SK-N-SH (cell line): ENCODE data around the gene CPEB1. TPM values are rescaled to one million over a fixed set of nuclear protein-coding genes. Genes with fewer than 3 reads are reported as not detected.

Source experiments
- CTCF ChIA-PET: fragments of 300-600, 350-600 bp; formaldehyde crosslinking; extraction: SDS; loops from one replicate; lab custom pipeline; 2021; lab: Yijun Ruan, JAX
- POLR2A ChIA-PET: fragments of 350-600 bp; sonication (Branson Sonifier 250); formaldehyde crosslinking; extraction: SDS; loops from one replicate; lab custom pipeline; 2020; ENCODE audit warnings: antibody characterized with exemption, inconsistent platforms; lab: Yijun Ruan, JAX
- DNase-seq: peaks from one replicate; pipeline ENCODE4 v3.0.0; 2012
- H2AFZ ChIP-seq: fragments of 200-600 bp; sonication (generic); 2 replicates; pipeline ENCODE4 v1.8.1; 2016; ENCODE audit warnings: antibody characterized with exemption, mild to moderate bottlenecking, low read depth
- H3F3A ChIP-seq: fragments of 200-600 bp; sonication (generic); replicated peaks from 2 replicates; pipeline ENCODE3; 2016; ENCODE audit warnings: antibody characterized with exemption, mild to moderate bottlenecking; ENCODE audit not compliant: insufficient read depth
- H3K27ac ChIP-seq, 2 experiments: fragments of 200-500 bp in 1 of 2; fragments of 200-600 bp in 1 of 2; sonication (Bioruptor generic) in 1 of 2; sonication (generic), shearing (Covaris generic) in 1 of 2; 2 replicates each; pipeline versions ENCODE4 v1.5.1 to v1.6.1; 2014 to 2016; ENCODE audit warnings: low read depth in 2 of 2, inconsistent platforms in 1 of 2, low read length in 1 of 2, mild to moderate bottlenecking in 1 of 2, mixed read lengths in 1 of 2
- H3K27me3 ChIP-seq: fragments of 200-600 bp; sonication (generic), shearing (Covaris generic); 2 replicates; pipeline ENCODE4 v1.6.1; 2016; ENCODE audit warnings: mixed run types; ENCODE audit not compliant: insufficient read depth
- H3K36me3 ChIP-seq, 2 experiments: fragments of 200-500 bp in 1 of 2; fragments of 200-600 bp in 1 of 2; sonication (Bioruptor generic) in 1 of 2; sonication (generic) in 1 of 2; replicated peaks in 1 of 2; 2 replicates each; pipeline versions ENCODE3 to v1.5.1; 2014 to 2016; ENCODE audit warnings: low read length in 1 of 2, mild to moderate bottlenecking in 1 of 2; ENCODE audit not compliant: insufficient read depth in 2 of 2, control insufficient read depth in 1 of 2
- H3K4me1 ChIP-seq, 2 experiments: fragments of 200-500 bp in 1 of 2; fragments of 200-600 bp in 1 of 2; sonication (Bioruptor generic) in 1 of 2; sonication (generic), shearing (Covaris generic) in 1 of 2; 2 replicates each; pipeline versions ENCODE4 v1.5.1 to v1.6.1; 2014 to 2016; ENCODE audit warnings: low read depth in 1 of 2, low read length in 1 of 2, mixed run types in 1 of 2; ENCODE audit not compliant: insufficient read depth in 2 of 2, control insufficient read depth in 1 of 2
- H3K4me2 ChIP-seq: fragments of 200-600 bp; sonication (generic), shearing (Covaris generic); 2 replicates; pipeline ENCODE4 v1.6.1; 2017; ENCODE audit warnings: mixed run types
- H3K4me3 ChIP-seq, 2 experiments: fragments of 200-500 bp in 1 of 2; fragments of 200-600 bp in 1 of 2; sonication (Bioruptor generic) in 1 of 2; sonication (generic), shearing (Covaris generic) in 1 of 2; 2 replicates each; pipeline versions ENCODE4 v1.5.1 to v1.8.1; 2014 to 2016; ENCODE audit warnings: low read depth in 2 of 2, inconsistent platforms in 1 of 2, low read length in 1 of 2, mild to moderate bottlenecking in 1 of 2, mixed read lengths in 1 of 2, moderate library complexity in 1 of 2
- H3K79me2 ChIP-seq: fragments of 200-600 bp; sonication (generic); 2 replicates; pipeline ENCODE4 v1.8.1; 2017; ENCODE audit warnings: mild to moderate bottlenecking; ENCODE audit not compliant: insufficient read depth
- H3K9ac ChIP-seq: fragments of 200-600 bp; sonication (generic); 2 replicates; pipeline ENCODE4 v1.6.1; 2017; ENCODE audit warnings: mixed run types
- H3K9me2 ChIP-seq: fragments of 200-600 bp; sonication (generic); 2 replicates; pipeline ENCODE4 v1.6.1; 2017; ENCODE audit warnings: mixed run types
- H3K9me3 ChIP-seq: fragments of 200-600 bp; sonication (generic); 2 replicates; pipeline ENCODE4 v1.6.1; 2017; ENCODE audit warnings: mixed run types, mild to moderate bottlenecking, moderate library complexity
- H4K20me1 ChIP-seq: fragments of 200-600 bp; sonication (generic); 2 replicates; pipeline ENCODE4 v1.6.1; 2017; ENCODE audit warnings: mild to moderate bottlenecking, mixed run types; ENCODE audit not compliant: insufficient read depth
- CHD2 ChIP-seq: fragments of 150-350 bp; IDR thresholded peaks from 2 replicates; pipeline ENCODE4 v1.6.1; 2018; ENCODE audit warnings: low read length; ENCODE audit not compliant: partially characterized antibody
- EP300 ChIP-seq, 2 experiments: IDR thresholded peaks; 2 replicates each; pipeline versions ENCODE4 v1.4.0 to v1.6.1; 2012; ENCODE audit warnings: borderline replicate concordance in 1 of 2, low read depth in 1 of 2, low read length in 1 of 2
- FOXJ3 ChIP-seq: sonication (generic); formaldehyde crosslinking; IDR thresholded peaks from 2 replicates; pipeline ENCODE4 v1.5.1; 2020; ENCODE audit warnings: mild to moderate bottlenecking, missing genetic modification reagents
- GATA2 ChIP-seq: sonication (generic); formaldehyde crosslinking; IDR thresholded peaks from 2 replicates; pipeline ENCODE4 v1.5.0; 2020; ENCODE audit warnings: mild to moderate bottlenecking, missing genetic modification reagents
- MEF2A ChIP-seq: IDR thresholded peaks from 2 replicates; pipeline ENCODE4 v1.4.0; 2012; ENCODE audit warnings: low read depth, borderline replicate concordance
- POLR2AphosphoS5 ChIP-seq: IDR thresholded peaks from 2 replicates; pipeline ENCODE4 v1.6.1; 2012; ENCODE audit warnings: low read depth, low read length
- RAD21 ChIP-seq: IDR thresholded peaks from 2 replicates; pipeline ENCODE4 v1.6.1; 2012; ENCODE audit warnings: mild to moderate bottlenecking, low read length
- RCOR1 ChIP-seq: fragments of 150-350 bp; IDR thresholded peaks from 2 replicates; pipeline ENCODE4 v1.6.1; 2017; ENCODE audit warnings: antibody characterized with exemption, low read length
- RFX5 ChIP-seq: IDR thresholded peaks from 2 replicates; pipeline ENCODE4 v1.6.1; 2012; ENCODE audit warnings: mild to moderate bottlenecking, improper control_type of control experiment, low read length
- RXRA ChIP-seq: IDR thresholded peaks from 2 replicates; pipeline ENCODE4 v1.4.0; 2012; ENCODE audit warnings: low read depth, mild to moderate bottlenecking, borderline replicate concordance
- SIN3A ChIP-seq: IDR thresholded peaks from 2 replicates; pipeline ENCODE4 v1.6.1; 2012; ENCODE audit warnings: low read depth, mild to moderate bottlenecking, low read length, moderate library complexity, borderline replicate concordance
- TCF12 ChIP-seq: IDR thresholded peaks from 2 replicates; pipeline ENCODE4 v1.4.0; 2012
- YY1 ChIP-seq: IDR thresholded peaks from 2 replicates; pipeline ENCODE4 v1.4.0; 2012; ENCODE audit warnings: low read depth, mild to moderate bottlenecking
- WGBS: methylation state at CpG from one replicate; pipeline ENCODE4 v1.1.6; 2017; ENCODE audit warnings: low lambda C conversion rate; 5-methylcytosine and 5-hydroxymethylcytosine counted together
- polyA plus RNA-seq, 3 experiments: library from polyadenylated mRNA; depleted of rRNA; stranded (reverse); fragments of >200 nt; gene quantifications; 2 replicates each; pipeline ENCODE4 v1.2.3, GENCODE V29; 2012
- TF ChIP-seq, protein P1 (sequence below): IDR thresholded peaks from 2 replicates; pipeline ENCODE4 v1.4.0; 2012; ENCODE audit warnings: low read depth, borderline replicate concordance
- TF ChIP-seq, protein P2 (sequence below): IDR thresholded peaks from 2 replicates; pipeline ENCODE4 v1.4.0; 2012; ENCODE audit warnings: low read depth, borderline replicate concordance
- TF ChIP-seq, protein P3 (sequence below): fragments of 150-350 bp; IDR thresholded peaks from 2 replicates; pipeline ENCODE4 v1.6.1; 2016; ENCODE audit warnings: mild to moderate bottlenecking, low read depth, low read length
- TF ChIP-seq, protein P4 (sequence below): IDR thresholded peaks from 2 replicates; pipeline ENCODE4 v1.6.1; 2012; ENCODE audit warnings: mild to moderate bottlenecking, low read depth, low read length, moderate library complexity
- TF ChIP-seq, protein P5 (sequence below): fragments of 200-600 bp; sonication (generic); IDR thresholded peaks from 2 replicates; pipeline ENCODE4 v1.6.1; 2017; ENCODE audit warnings: antibody characterized with exemption, mild to moderate bottlenecking, moderate library complexity

The CPEB1 gene
- polyA plus RNA-seq, 1 of the 3 experiments (the other 2 are of a cell fraction), result 2.6 TPM

DNA sequence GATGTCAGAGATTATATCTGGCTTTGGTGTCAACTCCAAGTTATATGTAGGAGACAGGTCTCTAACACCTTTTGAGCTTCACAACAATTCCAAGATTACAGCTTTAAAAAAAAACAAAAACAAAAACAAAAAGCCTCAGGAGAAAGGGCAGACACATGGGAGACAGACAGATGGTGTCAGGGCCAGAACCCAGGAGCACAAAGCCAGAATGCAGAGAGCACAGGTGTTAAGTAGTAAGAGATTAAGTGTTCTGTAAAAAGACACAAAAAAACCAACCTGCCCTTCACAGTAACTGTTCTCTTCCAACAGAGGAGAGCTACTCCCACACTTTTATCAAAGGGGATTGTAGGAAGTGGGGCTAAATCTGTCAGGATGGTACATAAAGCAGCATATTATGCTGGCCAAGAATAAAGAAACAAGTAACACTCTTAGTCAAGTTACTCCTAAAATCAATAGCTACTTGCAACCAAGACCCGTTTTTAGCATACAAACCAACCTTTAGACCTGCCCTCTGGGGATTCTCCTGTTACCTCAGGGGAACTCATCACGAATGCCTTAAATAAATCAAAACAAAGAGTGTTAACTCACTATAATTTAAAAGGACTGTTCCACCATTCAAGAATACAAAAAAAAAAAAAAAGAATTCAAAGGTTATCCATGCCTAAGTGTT lies 5.9 kb downstream of the CPEB1 start:
- Histone ChIP-seq H3K9me2 (no peaks in the 10 kb centered on the region), H3K4me2 (no peak overlapping the region), H3K4me1 (no peaks in the 10 kb centered on the region), H3K27me3 (no peaks in the 10 kb centered on the region), H3K79me2 (no peaks in the 10 kb centered on the region), H2AFZ (no peak overlapping the region), H3K36me3 (no peaks in the 10 kb centered on the region), H3F3A (no peaks in the 10 kb centered on the region), H4K20me1 (no peaks in the 10 kb centered on the region), H3K9me3 (no peaks in the 10 kb centered on the region), H3K4me3 (no peak overlapping the region), H3K27ac (no peak overlapping the region), H3K9ac (no peak overlapping the region)
- no peak for DNase-seq
- no peak for TF ChIP-seq RCOR1
- ChIA-PET POLR2A (interaction anchor here (0.6 kb wide), 1 partner anchor 462 kb away, joined by 4 read pairs; no protein-coding TSS in a partner anchor), CTCF (no interaction called here)
- 29% methylated on average over 2 of the region's 2 CpGs for WGBS

DNA sequence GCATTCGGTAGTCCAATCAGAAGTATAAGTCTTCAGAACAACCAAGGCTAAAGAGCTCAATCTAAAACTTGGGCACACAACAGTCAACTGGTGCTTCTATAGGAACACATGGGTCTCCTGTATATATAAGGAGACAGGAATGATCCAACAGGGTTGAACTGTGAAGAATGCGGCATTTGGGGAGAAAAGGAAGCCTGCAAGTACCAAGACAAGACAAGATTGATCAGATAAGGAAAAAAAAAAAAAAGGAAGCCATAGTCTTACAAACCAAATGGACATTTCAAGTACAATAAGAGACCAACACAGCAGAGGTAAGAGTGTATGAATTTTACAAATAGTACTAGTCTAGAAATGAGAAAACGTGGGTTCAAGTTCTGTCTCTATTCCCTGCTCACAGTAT lies 6.5 kb downstream of the CPEB1 start:
- Histone ChIP-seq H3K9me3 (no peaks in the 10 kb centered on the region), H2AFZ (no peak overlapping the region), H3K27me3 (no peaks in the 10 kb centered on the region), H4K20me1 (no peaks in the 10 kb centered on the region), H3F3A (no peaks in the 10 kb centered on the region), H3K4me3 (no peak overlapping the region), H3K9me2 (no peaks in the 10 kb centered on the region), H3K36me3 (no peaks in the 10 kb centered on the region), H3K27ac (no peak overlapping the region), H3K4me1 (no peaks in the 10 kb centered on the region), H3K79me2 (no peaks in the 10 kb centered on the region), H3K4me2 (no peak overlapping the region), H3K9ac (no peak overlapping the region)
- ChIA-PET POLR2A (no interaction called here), CTCF (interaction anchor here (0.6 kb wide), 1 partner anchor 416 kb away, joined by 3 read pairs; no protein-coding TSS in a partner anchor)
- 48% methylated on average over 3 of the region's 3 CpGs for WGBS
- DNase-seq, result no peak
- TF ChIP-seq RXRA (no peak), SIN3A (no peak), GATA2 (CRISPR knock-in tag) (no peak), RAD21 (no peak), FOXJ3 (no peak), EP300 (IDR thresholded peaks at IDR 0.05; ENCODE audit: borderline replicate concordance in 1 of 2, low read depth in 1 of 2, low read length in 1 of 2) (no peak), RFX5 (no peak), MEF2A (no peak), TCF12 (no peak), POLR2AphosphoS5 (no peak), CHD2 (no peak), YY1 (no peak)
- TF ChIP-seq, protein P1, sequence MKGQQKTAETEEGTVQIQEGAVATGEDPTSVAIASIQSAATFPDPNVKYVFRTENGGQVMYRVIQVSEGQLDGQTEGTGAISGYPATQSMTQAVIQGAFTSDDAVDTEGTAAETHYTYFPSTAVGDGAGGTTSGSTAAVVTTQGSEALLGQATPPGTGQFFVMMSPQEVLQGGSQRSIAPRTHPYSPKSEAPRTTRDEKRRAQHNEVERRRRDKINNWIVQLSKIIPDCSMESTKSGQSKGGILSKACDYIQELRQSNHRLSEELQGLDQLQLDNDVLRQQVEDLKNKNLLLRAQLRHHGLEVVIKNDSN, result no peak
- TF ChIP-seq, protein P2, sequence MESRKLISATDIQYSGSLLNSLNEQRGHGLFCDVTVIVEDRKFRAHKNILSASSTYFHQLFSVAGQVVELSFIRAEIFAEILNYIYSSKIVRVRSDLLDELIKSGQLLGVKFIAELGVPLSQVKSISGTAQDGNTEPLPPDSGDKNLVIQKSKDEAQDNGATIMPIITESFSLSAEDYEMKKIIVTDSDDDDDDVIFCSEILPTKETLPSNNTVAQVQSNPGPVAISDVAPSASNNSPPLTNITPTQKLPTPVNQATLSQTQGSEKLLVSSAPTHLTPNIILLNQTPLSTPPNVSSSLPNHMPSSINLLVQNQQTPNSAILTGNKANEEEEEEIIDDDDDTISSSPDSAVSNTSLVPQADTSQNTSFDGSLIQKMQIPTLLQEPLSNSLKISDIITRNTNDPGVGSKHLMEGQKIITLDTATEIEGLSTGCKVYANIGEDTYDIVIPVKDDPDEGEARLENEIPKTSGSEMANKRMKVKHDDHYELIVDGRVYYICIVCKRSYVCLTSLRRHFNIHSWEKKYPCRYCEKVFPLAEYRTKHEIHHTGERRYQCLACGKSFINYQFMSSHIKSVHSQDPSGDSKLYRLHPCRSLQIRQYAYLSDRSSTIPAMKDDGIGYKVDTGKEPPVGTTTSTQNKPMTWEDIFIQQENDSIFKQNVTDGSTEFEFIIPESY, result no peak
- TF ChIP-seq, protein P3, sequence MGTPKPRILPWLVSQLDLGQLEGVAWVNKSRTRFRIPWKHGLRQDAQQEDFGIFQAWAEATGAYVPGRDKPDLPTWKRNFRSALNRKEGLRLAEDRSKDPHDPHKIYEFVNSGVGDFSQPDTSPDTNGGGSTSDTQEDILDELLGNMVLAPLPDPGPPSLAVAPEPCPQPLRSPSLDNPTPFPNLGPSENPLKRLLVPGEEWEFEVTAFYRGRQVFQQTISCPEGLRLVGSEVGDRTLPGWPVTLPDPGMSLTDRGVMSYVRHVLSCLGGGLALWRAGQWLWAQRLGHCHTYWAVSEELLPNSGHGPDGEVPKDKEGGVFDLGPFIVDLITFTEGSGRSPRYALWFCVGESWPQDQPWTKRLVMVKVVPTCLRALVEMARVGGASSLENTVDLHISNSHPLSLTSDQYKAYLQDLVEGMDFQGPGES, result no peak
- TF ChIP-seq, protein P4, sequence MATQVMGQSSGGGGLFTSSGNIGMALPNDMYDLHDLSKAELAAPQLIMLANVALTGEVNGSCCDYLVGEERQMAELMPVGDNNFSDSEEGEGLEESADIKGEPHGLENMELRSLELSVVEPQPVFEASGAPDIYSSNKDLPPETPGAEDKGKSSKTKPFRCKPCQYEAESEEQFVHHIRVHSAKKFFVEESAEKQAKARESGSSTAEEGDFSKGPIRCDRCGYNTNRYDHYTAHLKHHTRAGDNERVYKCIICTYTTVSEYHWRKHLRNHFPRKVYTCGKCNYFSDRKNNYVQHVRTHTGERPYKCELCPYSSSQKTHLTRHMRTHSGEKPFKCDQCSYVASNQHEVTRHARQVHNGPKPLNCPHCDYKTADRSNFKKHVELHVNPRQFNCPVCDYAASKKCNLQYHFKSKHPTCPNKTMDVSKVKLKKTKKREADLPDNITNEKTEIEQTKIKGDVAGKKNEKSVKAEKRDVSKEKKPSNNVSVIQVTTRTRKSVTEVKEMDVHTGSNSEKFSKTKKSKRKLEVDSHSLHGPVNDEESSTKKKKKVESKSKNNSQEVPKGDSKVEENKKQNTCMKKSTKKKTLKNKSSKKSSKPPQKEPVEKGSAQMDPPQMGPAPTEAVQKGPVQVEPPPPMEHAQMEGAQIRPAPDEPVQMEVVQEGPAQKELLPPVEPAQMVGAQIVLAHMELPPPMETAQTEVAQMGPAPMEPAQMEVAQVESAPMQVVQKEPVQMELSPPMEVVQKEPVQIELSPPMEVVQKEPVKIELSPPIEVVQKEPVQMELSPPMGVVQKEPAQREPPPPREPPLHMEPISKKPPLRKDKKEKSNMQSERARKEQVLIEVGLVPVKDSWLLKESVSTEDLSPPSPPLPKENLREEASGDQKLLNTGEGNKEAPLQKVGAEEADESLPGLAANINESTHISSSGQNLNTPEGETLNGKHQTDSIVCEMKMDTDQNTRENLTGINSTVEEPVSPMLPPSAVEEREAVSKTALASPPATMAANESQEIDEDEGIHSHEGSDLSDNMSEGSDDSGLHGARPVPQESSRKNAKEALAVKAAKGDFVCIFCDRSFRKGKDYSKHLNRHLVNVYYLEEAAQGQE, result no peak
- TF ChIP-seq, protein P5, sequence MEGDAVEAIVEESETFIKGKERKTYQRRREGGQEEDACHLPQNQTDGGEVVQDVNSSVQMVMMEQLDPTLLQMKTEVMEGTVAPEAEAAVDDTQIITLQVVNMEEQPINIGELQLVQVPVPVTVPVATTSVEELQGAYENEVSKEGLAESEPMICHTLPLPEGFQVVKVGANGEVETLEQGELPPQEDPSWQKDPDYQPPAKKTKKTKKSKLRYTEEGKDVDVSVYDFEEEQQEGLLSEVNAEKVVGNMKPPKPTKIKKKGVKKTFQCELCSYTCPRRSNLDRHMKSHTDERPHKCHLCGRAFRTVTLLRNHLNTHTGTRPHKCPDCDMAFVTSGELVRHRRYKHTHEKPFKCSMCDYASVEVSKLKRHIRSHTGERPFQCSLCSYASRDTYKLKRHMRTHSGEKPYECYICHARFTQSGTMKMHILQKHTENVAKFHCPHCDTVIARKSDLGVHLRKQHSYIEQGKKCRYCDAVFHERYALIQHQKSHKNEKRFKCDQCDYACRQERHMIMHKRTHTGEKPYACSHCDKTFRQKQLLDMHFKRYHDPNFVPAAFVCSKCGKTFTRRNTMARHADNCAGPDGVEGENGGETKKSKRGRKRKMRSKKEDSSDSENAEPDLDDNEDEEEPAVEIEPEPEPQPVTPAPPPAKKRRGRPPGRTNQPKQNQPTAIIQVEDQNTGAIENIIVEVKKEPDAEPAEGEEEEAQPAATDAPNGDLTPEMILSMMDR, result no peak
